Endodermal cell (in vitro differentiated cells): ENCODE results near the gene OR6J1. TPM values are rescaled to one million over a fixed set of nuclear protein-coding genes. Genes with fewer than 3 reads are reported as not detected.

ENCODE experiments used
- DNase-seq: peaks from one replicate; pipeline ENCODE4 v3.0.0-alpha.2; 2017
- H3K27ac ChIP-seq: 2 replicates; pipeline ENCODE4 v1.5.1; 2013; ENCODE audit warnings: mild to moderate bottlenecking, low read depth, low read length, moderate library complexity
- H3K27me3 ChIP-seq: 2 replicates; pipeline ENCODE4 v1.6.1; 2013; ENCODE audit warnings: mild to moderate bottlenecking, low read length, moderate library complexity; ENCODE audit not compliant: insufficient read depth, control insufficient read depth, poor library complexity, severe bottlenecking
- H3K36me3 ChIP-seq: 2 replicates; pipeline ENCODE4 v1.7.0; 2013; ENCODE audit warnings: mild to moderate bottlenecking, low read length, moderate library complexity; ENCODE audit not compliant: control insufficient read depth, insufficient read depth
- H3K4me1 ChIP-seq: one replicate; pipeline ENCODE4 v1.7.0; 2013; ENCODE audit warnings: low read length; ENCODE audit not compliant: control insufficient read depth, insufficient read depth
- H3K4me3 ChIP-seq: 2 replicates; pipeline ENCODE4 v1.5.1; 2013; ENCODE audit warnings: mild to moderate bottlenecking, low read length, moderate library complexity
- H3K9ac ChIP-seq: 2 replicates; pipeline ENCODE4 v1.6.1; 2013; ENCODE audit warnings: mild to moderate bottlenecking, low read length, moderate library complexity; ENCODE audit not compliant: poor library complexity, severe bottlenecking; ENCODE audit errors: extremely low read depth
- H3K9me3 ChIP-seq: 2 replicates; pipeline ENCODE4 v1.6.1; 2013; ENCODE audit warnings: mild to moderate bottlenecking, low read length, moderate library complexity; ENCODE audit not compliant: control insufficient read depth
- H3K27ac Mint-ChIP-seq: 2 replicates; pipeline ENCODE4 v1.8.0; 2020; ENCODE audit warnings: mixed read lengths
- H3K27me3 Mint-ChIP-seq: 2 replicates; pipeline ENCODE4 v1.8.0; 2021; ENCODE audit warnings: mild to moderate bottlenecking, mixed read lengths; ENCODE audit not compliant: insufficient read depth
- H3K36me3 Mint-ChIP-seq: 2 replicates; pipeline ENCODE4 v1.8.0; 2020; ENCODE audit warnings: low read depth, mixed read lengths
- H3K4me1 Mint-ChIP-seq: 2 replicates; pipeline ENCODE4 v1.8.0; 2020; ENCODE audit warnings: mixed read lengths
- H3K4me3 Mint-ChIP-seq: 2 replicates; pipeline ENCODE4 v1.8.0; 2020; ENCODE audit warnings: mild to moderate bottlenecking, moderate library complexity, mixed read lengths
- H3K9me3 Mint-ChIP-seq: 2 replicates; pipeline ENCODE4 v1.8.0; 2020; ENCODE audit warnings: mild to moderate bottlenecking, mixed read lengths
- WGBS, 2 experiments: methylation state at CpG; one replicate each; pipeline versions ENCODE4 v1.1.5 to v1.1.7; 2013; ENCODE audit warnings: missing lambda C conversion rate in 2 of 2, mixed read lengths in 1 of 2; ENCODE audit not compliant: insufficient coverage in 1 of 2, insufficient read length in 1 of 2; 5-methylcytosine and 5-hydroxymethylcytosine counted together
- total RNA-seq, 2 donors: library from RNA; stranded (reverse); fragmentation: NEBNext Ultra II Directional in 1 of 2; extraction: Animal tissue kit (Norgen Biotek cat#: 25700) in 1 of 2; gene quantifications; 2 replicates in 1 of 2; 3 replicates in 1 of 2; pipeline ENCODE4 v1.2.1, GENCODE V29; 2021
- TF ChIP-seq, protein P1 (sequence below): fragments of 200-600 bp; sonication (generic); conservative IDR thresholded peaks from 2 replicates; pipeline ENCODE4 v1.5.0; 2021; ENCODE audit warnings: antibody characterized with exemption, mild to moderate bottlenecking

OR6J1 gene
- total RNA-seq, 2 donors from 2014 or later = not detected

DNA sequence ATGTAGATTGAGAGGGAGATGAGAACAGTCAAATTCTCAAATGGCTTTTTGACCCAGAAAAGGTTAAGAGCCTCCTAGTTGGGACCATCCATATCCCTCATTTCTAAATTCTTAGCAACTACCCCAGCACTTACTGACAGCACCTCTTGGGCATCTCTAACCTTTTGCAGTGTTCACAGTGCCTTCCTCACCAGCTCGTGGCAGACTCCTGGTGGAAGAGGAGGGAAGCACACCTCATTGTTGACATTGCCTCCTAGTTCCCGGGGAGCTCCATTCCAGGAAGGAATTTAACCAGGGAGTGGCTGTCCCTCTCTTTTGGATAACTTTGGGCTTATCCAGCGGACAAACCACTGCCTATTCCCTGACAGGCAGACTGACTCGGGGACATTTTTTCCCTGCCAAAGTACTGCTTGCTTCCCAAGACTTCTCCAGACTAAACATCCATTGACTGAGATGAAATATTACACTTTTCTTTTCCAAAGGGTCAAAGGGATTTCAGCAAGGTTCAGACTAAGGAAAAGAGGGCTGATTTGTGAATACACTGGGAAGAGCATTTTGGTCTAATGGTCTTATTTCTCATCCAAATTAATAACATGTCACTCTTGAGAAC, 9.0 kb upstream of the OR6J1 start:
- no peak overlapping the region for H3K4me3 ChIP-seq
- no peaks in the 10 kb centered on the region for H3K27me3 Mint-ChIP-seq
- WGBS, 2 experiments = 0 to 17% methylated on average over 2 to 4 of the region's 4 CpGs
- H3K36me3 ChIP-seq = no peaks in the 10 kb centered on the region
- peaks cover 47% of the 10 kb centered on the region for H3K4me1 Mint-ChIP-seq
- no peaks in the 10 kb centered on the region for H3K9me3 Mint-ChIP-seq
- TF ChIP-seq, protein P1, sequence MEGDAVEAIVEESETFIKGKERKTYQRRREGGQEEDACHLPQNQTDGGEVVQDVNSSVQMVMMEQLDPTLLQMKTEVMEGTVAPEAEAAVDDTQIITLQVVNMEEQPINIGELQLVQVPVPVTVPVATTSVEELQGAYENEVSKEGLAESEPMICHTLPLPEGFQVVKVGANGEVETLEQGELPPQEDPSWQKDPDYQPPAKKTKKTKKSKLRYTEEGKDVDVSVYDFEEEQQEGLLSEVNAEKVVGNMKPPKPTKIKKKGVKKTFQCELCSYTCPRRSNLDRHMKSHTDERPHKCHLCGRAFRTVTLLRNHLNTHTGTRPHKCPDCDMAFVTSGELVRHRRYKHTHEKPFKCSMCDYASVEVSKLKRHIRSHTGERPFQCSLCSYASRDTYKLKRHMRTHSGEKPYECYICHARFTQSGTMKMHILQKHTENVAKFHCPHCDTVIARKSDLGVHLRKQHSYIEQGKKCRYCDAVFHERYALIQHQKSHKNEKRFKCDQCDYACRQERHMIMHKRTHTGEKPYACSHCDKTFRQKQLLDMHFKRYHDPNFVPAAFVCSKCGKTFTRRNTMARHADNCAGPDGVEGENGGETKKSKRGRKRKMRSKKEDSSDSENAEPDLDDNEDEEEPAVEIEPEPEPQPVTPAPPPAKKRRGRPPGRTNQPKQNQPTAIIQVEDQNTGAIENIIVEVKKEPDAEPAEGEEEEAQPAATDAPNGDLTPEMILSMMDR = peak; percentile 90
- H3K4me3 Mint-ChIP-seq = no peak overlapping the region
- H3K27ac ChIP-seq = no peak overlapping the region
- H3K9me3 ChIP-seq = no peaks in the 10 kb centered on the region
- peak; percentile 94 for DNase-seq
- H3K4me1 ChIP-seq = peaks cover 13% of the 10 kb centered on the region
- no peaks in the 10 kb centered on the region for H3K27me3 ChIP-seq
- H3K27ac Mint-ChIP-seq = peak overlapping the region; percentile 26
- no peaks in the 10 kb centered on the region for H3K36me3 Mint-ChIP-seq
- H3K9ac ChIP-seq = no peak overlapping the region

DNA sequence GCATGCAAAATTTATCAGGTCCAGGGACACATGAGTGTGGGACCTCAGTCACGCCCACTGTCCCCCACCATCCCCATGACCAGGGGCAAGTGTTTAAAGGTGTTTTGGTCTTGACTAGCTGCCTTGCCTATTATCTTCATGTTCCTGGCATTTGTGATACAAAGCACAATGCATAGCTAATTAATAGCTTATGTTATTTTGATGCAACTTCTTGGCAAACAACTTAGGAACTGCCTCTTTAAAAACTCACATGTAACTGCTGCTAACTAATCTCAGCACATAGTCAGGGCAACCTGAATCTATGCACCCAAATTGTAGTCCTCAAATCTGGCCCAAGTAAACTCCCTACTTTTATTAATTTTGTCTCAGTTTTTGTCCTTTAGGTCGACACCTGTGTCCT, 7.4 kb upstream of the OR6J1 start:
- H3K4me1 ChIP-seq = peaks cover 7% of the 10 kb centered on the region
- H3K9ac ChIP-seq = no peak overlapping the region
- Mint-ChIP-seq H3K36me3 (no peaks in the 10 kb centered on the region), H3K9me3 (no peaks in the 10 kb centered on the region), H3K4me1 (peaks cover 34% of the 10 kb centered on the region), H3K27ac (no peak overlapping the region), H3K4me3 (no peak overlapping the region), H3K27me3 (no peaks in the 10 kb centered on the region)
- 88 to 100% methylated on average over 1 to 2 of the region's 2 CpGs for WGBS, 2 experiments
- no peak overlapping the region for H3K27ac ChIP-seq
- H3K27me3 ChIP-seq = no peaks in the 10 kb centered on the region
- H3K9me3 ChIP-seq = no peaks in the 10 kb centered on the region
- DNase-seq = no peak
- no peak overlapping the region for H3K4me3 ChIP-seq
- H3K36me3 ChIP-seq = no peaks in the 10 kb centered on the region
- TF ChIP-seq, protein P1 = no peak

GRCh38 chr14:22650960-22651521, 6.9 kb upstream of the OR6J1 start:
- Histone ChIP-seq H3K9me3 (no peaks in the 10 kb centered on the region), H3K36me3 (no peaks in the 10 kb centered on the region), H3K27me3 (no peaks in the 10 kb centered on the region), H3K4me1 (peaks cover 7% of the 10 kb centered on the region), H3K27ac (no peak overlapping the region), H3K9ac (no peak overlapping the region), H3K4me3 (no peak overlapping the region)
- H3K27ac Mint-ChIP-seq = peak overlapping the region; percentile 92
- no peaks in the 10 kb centered on the region for H3K9me3 Mint-ChIP-seq
- 87 to 89% methylated on average over 3 of the region's 3 CpGs for WGBS, 2 experiments
- H3K27me3 Mint-ChIP-seq = no peaks in the 10 kb centered on the region
- H3K36me3 Mint-ChIP-seq = no peaks in the 10 kb centered on the region
- no peak overlapping the region for H3K4me3 Mint-ChIP-seq
- TF ChIP-seq, protein P1 = no peak
- no peak for DNase-seq
- peaks cover 28% of the 10 kb centered on the region for H3K4me1 Mint-ChIP-seq
